NT2/D1 (cell line): Measurements from ENCODE around the gene MUC4.

Experiments used
- SUZ12 ChIP-seq: IDR thresholded peaks from 2 replicates; pipeline ENCODE4 v1.6.1; 2011; ENCODE audit not compliant: insufficient read length, insufficient read depth; ENCODE audit errors: extremely low read depth
- YY1 ChIP-seq: IDR thresholded peaks from 2 replicates; pipeline ENCODE4 v1.6.1; 2011; ENCODE audit not compliant: insufficient read length, insufficient read depth

- TF ChIP-seq YY1: no peak
- TF ChIP-seq SUZ12: no peak
Measured at GRCh38 chr3:195835791-195836190, 24.1 kb upstream of the MUC4 start.
